ENCODE results near the gene DCC.

DCC gene

GRCh38 chr18:52598921-52599320 is 258.9 kb downstream of the DCC start:
- DNase-seq (ENCODE audit: low read depth): no peak

DNA sequence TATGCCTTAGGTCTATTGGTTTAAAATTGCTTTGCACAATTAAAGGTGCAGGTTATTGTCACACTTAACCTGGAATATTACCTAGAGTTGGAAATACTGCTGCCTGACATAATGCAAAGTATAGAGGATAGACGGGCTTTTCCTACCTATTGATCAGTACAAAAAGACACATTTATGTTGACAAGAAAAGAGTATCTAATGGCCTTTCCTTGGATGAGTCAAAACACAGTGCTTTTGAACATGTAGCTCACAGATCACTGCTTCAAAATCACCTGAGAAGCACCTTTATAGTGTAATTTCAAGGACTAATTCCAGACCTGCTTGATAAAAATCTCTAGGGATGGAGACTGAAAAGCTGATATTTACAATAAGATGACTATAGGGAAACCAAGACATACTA is 262.8 kb downstream of the DCC start:
- DNase-seq (ENCODE audit: low read depth): no peak

DNA sequence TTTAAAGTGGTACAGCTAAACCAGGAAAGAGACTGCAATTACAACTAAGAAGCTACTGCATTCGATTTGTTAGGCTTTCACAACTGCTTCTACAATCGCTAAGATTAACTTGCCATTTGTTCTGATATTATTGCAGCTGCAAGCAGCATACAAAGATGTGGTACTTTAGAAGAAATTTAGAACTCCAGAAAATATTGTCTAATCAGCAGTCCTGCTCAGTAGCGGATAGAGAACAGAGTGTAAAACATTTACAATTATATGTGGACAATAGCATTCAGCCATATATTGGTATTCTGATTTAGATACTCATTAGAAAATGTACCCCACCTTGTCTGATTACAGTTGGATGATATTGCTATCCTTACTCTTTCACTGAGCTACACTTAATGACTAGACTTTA is 265.3 kb downstream of the DCC start:
- DNase-seq (ENCODE audit: low read depth): no peak

- no peak for DNase-seq (ENCODE audit: low read depth)
These were observed 268.0 kb downstream of the DCC start for GRCh38 chr18:52607985-52608384.

DNA sequence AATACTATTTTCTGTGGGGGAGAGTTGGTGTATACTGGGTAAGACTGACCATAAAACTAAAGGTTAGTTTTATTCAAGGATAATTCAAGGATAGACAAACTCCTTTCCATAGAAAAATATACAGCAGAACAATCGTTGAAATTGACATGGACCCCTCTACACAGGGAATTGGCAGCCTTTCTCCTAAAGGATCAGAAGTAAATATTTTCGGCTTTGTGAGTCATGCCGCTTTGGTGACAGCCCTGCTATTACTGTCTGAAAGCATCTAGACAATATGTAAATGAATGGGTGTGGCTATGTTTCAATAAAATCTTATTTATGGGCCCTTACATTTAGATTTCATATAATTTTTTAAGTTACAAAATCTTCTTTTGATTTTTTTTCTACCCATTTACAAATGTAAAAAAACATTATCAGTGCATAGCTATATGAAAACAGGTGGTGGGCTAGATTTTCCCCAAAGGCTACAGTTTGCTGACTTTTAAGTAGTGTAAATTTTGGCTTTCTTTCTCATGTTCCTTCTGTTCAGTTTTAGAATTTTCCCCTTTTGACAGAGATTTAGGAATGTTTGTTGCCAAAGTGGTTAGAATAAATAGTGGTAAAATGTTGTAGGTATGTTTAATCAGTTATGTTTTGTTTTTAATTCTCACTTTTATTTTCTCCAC is 270.6 kb downstream of the DCC start:
- no peak for DNase-seq (ENCODE audit: low read depth)

DNA sequence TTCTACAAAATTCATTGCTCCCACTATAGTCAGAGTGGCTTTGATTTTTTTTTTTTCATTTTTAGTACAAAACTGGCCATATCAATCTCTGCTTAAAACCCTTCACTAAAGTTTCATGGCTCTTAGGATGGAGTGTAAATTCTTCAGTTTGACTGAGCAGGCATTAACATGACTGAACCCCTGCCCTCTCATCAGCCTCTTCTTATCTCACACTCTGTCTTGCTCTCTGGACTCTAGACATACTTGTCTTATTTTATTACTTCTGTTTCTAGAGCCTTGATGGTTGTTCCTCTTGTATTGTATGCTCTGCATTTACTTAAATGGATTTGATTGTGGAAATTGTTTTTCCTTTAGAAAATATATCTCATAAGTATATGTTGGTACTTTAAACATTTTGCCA is 272.4 kb downstream of the DCC start:
- DNase-seq (ENCODE audit: low read depth): no peak

- no peak for DNase-seq (ENCODE audit: low read depth)
These were observed 275.3 kb downstream of the DCC start for GRCh38 chr18:52615321-52615720.

DNA sequence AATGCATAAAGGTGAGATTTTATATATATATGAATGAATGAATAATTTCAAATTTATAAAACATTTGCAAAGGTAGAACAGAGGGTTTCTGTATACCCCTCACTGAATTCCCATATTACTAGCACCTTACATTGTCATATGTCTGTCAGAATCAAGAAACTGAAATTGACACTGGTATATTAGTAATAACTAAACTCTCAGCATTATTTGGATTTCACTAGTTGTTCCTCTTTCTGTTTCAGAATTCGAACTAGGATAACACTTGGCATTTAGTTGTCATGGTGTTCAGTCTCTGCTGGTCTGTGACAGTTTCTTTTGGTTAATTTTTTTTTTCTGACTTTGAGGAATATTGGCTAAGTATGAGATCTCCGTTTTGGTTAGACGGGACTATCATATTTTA is 275.9 kb downstream of the DCC start:
- no peak for DNase-seq (ENCODE audit: low read depth)

GRCh38 chr18:52617931-52618330 is 277.9 kb downstream of the DCC start:
- DNase-seq (ENCODE audit: low read depth): no peak

DNA sequence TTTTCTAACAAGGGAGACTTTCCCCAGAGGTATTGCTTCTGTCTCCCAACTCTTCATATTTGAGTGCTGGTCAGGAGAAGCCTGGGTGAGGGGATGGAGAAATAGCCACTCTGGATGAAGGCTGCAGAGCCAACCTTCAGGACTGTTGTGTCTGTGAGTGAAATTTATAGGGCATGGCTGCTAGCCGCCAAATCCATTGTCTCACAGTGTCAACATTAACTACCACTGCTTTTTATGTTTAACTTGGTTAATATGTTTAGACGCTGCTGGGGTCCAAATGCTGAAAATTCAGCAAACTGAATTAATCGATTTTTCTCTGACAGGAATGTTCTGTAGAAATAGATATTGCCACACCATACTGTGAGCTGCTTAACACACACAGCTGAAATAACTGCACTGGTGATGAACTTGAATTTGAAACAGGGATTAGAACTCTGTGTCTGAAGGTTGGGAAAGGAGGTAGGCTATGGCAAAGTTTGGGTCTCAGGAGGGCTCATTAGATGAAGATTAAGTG is 281.0 kb downstream of the DCC start:
- DNase-seq (ENCODE audit: low read depth): no peak

DNA sequence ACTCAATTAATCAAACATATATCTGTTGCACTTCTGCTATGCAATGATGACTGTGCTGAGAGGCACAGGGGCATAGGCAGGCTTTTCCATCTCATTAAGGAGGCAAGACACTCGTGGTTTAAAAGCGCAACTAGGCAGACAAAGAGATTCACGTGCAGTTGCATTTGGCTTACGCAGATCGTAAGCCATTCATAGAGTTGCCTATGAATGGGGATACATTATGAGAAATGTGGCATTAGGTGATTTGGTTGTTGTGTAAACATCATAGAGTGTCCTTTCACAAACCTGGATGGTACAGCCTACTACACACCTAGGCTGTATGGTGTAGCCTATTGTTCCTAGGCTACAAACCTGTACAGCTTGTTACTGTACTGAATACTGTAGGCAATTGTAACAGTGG is 284.7 kb downstream of the DCC start:
- no peak for DNase-seq (ENCODE audit: low read depth)

DNA sequence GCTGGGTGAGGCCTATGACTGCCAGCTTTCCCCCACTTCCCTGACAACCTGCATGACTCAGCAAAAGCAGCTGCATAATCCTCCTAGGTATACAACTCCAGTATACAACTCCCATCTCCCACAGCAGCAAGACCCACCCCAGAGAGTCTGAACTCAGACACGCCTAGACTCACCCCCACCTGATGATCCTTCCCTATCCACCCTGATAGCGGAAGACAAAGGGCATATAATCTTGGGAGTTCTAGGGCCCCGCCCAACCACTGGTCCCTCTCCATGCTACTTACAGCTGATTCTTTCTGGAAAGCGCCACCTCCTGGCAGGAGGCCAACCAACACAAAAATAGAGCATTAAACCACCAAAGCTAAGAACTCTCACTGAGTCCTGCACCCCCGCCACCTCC is 296.5 kb downstream of the DCC start:
- no peak for DNase-seq (ENCODE audit: low read depth)

DNA sequence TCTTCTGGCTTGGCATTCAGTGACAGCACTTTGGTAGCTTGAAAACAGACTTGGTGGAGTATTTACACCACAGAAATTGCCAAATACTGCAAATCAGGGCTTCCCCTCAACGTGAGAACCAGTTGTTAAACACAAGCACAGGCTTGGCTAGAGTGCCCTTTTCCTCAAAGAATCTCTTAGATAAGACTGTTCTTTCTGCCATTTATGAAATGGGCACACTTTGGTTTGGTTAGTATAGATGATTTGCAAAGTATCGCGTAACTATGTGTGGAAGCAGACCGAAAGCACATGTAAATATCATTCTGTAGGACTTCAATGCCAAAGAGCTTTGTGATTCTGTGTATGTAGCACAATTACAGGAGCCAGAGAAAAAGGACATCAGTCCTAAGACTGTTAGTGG is 308.2 kb downstream of the DCC start:
- DNase-seq (ENCODE audit: low read depth): no peak

DNA sequence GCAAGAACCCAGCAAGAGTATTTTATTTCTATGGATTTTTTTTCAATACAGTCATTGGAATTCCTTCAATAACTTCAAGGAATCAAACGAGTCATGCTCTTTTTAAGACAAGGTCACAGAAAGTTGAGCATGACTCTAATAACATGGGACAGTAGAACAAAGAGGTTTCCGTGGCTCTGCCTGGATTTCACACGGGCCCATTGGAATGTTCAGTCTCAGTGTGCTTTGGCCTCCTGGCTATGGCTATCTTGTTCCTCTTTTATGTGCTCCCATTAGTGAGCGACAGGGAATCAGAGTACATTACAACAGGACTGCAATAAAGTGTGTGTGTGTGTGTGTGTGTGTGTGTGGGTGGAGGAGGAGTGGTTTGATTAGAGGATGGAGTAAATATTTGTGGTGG is 312.4 kb downstream of the DCC start:
- DNase-seq (ENCODE audit: low read depth): no peak

DNA sequence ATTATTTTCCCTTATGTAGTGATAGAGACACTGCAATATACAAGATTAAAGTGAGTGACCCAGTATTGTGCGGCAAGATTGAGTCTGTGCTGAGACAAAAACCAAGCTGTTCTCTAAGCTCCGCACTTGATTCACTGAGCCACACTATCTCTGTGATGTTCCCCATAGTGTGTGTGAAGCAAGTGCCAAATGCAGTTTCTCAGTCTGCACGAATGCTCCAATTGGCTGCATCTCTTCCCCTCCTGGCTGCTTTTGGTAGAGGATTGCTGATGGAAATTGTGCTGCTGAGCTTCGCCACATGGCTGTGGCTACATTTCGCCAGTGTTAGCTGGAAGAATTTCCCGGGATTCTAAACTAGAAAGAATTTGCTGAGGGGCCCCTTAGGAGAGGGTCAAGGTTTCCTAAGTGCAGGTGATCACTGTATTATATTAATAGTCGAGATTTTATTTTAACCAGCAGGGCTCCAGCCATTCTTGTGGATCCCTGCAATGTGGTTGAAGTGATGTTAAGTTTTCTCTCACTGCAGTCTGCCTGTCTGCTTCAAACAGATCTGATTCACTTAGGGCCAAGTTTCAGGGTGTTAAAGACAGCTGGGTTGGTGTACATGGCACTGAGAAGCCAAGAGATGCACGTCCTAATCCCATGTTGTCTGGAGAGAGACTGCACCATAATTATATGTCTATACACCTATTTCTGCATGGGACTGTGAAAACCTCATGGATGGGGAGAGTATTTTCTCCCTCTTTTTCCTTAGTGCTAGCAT is 317.2 kb downstream of the DCC start:
- no peak for DNase-seq (ENCODE audit: low read depth)

- DNase-seq (ENCODE audit: low read depth): no peak
These were observed 327.6 kb downstream of the DCC start for GRCh38 chr18:52667463-52668065.

- DNase-seq (ENCODE audit: low read depth): no peak
These were observed 330.9 kb downstream of the DCC start for GRCh38 chr18:52670896-52671295.

DNA sequence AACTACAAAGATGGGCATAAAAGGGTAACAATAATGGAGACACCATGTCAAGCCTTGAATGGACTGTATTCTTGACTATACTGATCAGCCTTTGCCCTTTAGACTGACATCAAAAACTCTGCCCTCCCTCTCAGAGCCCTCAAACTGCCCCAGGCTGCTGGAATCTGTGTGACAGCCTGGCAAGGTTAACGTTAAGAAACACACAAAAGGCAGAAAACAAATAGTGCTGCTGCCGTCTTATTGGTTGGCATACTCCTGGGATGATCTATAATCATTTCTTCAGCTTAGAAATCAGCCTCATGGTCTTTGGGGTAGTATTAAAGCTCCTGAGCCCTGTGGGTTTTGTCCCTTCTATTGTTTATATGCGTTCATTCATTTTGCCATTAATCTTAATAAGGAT is 338.0 kb downstream of the DCC start:
- no peak for DNase-seq (ENCODE audit: low read depth)

GRCh38 chr18:52678551-52678950 is 338.6 kb downstream of the DCC start:
- DNase-seq (ENCODE audit: low read depth): no peak

DNA sequence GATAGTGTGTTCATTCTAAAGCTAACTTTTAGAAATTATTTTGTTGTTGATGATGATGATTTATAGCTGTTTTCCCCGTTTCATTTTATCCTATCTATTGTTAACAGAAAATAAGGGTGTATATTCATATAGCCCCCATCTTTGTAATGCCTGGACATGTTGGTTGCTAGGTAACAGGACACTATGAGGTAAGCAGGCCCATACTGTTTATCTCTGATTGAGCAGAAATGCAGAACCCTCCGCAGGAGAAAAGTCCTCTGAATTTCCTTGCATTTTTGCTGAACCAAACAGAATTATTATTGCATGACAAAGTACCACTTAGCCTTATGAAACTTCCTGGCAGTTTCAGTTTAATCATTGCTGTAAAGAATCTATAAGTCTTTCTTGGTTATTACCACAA is 339.4 kb downstream of the DCC start:
- no peak for DNase-seq (ENCODE audit: low read depth)

DNA sequence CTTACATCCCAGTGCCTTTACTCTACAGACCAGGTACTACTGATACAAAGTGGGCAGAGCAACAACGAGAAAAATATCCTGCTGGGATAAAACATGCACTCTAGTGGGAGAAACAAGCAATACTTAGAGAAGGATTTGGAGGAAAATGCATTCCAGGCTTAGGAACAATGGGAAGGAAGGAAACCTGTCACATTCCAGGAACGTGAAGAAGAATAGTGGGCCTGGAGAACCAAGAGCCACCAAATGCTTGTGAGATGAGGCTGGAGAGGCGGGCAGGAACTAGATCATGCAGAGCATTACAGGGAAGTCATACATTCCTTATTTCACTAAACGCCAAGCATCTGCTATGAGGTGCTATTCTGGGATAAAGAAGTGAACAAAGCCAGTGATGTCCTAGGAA is 342.3 kb downstream of the DCC start:
- no peak for DNase-seq (ENCODE audit: low read depth)

GRCh38 chr18:52685316-52685715 is 345.3 kb downstream of the DCC start:
- DNase-seq (ENCODE audit: low read depth): no peak

DNA sequence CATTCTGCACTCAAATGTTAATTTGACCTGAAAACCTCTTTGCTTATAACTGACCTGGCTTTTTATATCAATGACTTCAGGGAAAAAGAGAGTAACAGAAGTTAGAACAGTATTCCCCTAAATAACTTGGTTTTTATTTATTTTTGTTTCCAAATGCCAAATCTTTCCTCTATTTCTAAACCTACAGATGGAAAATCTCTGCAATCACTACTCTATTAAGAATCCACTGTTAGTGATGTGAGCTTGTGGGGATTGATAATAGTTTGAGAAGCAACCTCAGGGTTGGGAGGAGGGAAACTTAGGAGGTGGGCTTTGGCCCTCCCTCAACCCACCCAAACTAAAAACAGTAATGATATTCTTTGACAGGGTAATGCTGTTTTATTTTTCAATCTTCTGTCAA is 351.8 kb downstream of the DCC start:
- DNase-seq (ENCODE audit: low read depth): no peak

Data from stimulated activated CD4-positive, alpha-beta T cell treated with anti-CD3 and anti-CD28 coated beads, Interleukin-2, amount 100 ng/mL, for 4 hours (primary cell).